Activated gamma-delta T cell (primary cell): Measurements from ENCODE around the gene TBC1D12.
"Not testable (repeated sequence)": the region's sequence is repeated elsewhere in the genome, so short reads cannot be mapped to it uniquely, and the experiment has no call there.

Experiments
- DNase-seq: peaks from one replicate; lab custom pipeline; 2025; lab: John Stamatoyannopoulos, UW

TBC1D12 gene

GRCh38 chr10:94546049-94546900 lies 143.9 kb downstream of the TBC1D12 start:
- no peak for DNase-seq

- no peak for DNase-seq
Observed at GRCh38 chr10:94546901-94547185, 144.5 kb downstream of the TBC1D12 start.

- DNase-seq = no peak
Observed at GRCh38 chr10:94549221-94549620, 146.9 kb downstream of the TBC1D12 start.

DNA sequence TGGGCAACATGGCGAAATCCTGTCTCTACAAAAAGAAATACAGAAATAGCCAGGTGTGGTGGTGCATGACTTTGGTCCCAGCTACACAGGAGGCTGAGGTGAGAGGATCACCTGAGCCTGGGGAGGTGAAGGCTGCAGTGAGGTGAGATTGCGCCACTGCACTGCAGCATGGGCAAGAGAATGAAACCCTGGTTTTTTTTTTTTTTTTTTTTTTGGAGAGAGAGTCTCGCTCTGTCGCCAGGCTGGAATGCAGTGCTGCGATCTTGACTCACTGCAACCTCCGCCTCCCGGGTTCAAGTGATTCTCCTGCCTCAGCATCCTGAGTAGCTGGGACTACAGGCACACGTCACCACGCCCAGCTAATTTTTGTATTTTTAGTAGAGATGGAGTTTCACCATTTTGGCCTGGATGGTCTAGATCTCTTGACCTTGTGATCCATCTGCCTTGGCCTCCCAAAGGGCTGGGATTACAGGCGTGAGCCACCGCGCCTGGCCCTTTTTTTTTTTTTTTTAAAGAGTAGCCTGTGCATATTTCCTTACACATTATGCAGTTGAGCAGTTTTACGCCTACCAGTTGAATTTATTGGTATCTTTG lies 165.5 kb downstream of the TBC1D12 start:
- DNase-seq = not testable (repeated sequence)

DNA sequence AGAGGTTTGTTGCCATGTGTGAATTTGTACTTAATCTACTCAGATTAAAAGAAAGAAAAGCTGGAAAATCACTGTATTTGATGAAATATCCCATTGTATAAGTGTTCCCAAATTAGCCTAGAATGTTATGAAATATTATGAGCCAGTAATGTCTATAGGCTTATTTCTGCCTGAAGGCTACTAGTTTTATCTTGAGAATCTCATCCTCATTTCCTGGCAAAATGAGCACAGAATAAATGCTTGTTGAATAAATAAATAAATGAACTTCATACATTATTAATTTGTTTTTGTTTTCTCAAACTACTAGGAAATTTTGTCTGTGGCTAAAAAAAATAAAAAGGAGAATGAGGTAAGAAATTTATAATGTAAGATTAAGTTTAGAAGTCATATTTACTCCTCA lies 168.7 kb downstream of the TBC1D12 start:
- no peak for DNase-seq

DNA sequence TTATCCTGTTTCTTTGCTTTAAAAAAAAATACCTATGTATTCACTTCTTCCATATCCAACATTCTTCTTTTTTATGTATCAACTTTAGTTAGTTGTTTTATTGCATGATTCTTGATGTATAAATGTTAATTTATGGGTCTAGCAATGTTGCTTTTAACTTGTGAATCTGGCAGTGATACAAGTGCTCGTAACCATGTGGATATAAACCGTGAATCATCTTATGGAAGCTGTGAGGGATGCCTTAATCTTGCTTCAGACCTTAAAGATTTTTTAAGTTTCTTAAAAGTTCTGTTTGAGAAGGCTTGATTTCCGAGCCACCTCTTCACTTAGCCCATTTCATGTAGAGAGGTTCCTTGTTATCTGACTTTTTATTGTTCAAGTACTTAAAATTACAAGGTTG lies 169.2 kb downstream of the TBC1D12 start:
- no peak for DNase-seq

DNA sequence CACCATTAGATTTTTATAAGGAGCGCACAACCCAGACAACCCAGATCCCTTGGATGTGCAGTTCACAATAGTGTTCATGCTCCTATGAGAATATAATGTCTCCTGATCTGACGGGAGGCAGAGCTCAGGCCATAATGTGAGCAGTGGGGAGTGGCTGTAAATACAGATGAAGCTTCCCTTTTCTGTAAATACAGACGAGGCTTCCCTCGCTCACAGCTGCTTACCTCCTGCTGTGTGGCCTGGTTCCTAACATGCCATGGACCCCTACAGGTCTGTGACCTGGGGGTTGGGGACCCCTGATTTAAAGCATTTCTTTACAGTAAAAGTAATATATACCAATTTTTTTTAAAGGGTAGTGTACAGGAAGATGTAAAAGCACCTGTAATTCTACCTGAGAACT lies 176.4 kb downstream of the TBC1D12 start:
- DNase-seq = no peak

DNA sequence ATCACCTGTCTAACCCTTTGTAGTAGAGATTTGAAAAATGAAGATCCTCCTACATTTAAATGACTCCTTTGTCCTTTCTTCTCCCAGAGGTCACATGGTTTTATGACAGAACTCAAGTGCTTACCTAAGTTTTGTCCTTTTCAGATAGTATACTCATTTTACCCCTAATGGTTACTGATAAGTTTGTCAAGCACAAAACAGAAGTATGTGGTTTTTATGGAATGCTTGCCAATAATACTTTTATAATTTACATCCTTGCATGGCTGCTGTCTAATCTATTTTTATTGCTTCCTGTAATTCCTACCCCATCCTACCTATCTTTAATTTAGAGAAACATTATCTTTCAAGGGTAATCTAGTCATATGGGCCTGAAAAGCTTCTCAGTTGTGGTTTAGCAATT lies 180.8 kb downstream of the TBC1D12 start:
- no peak for DNase-seq
